Measurements from ENCODE around the gene IL4R. TPM values are rescaled to one million over a fixed set of nuclear protein-coding genes. Genes with fewer than 3 reads are reported as not detected.

The IL4R gene
- total RNA-seq, 2 donors from 2014 or later = 11.9 to 35.5 TPM

DNA sequence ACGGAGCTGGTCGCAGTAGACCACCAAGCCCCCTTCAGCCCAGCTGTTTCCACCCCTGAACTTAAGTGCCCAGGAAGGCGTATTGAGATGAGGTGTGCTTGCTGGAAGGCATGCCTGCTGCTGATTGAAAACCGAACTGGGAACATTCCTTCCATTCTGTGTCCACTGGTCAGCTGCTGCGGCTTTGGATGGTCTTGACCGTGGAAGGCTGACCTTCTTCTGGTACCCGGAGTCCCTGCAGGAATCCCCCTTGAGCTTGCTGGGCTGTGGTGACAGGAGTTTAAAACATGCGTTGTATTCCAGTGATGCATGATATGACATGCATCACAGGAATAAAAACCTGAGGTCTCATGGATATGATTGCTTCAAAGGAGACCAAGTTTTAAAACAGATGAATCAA, 31.4 kb downstream of the IL4R start:
- TF ChIP-seq, protein P1, sequence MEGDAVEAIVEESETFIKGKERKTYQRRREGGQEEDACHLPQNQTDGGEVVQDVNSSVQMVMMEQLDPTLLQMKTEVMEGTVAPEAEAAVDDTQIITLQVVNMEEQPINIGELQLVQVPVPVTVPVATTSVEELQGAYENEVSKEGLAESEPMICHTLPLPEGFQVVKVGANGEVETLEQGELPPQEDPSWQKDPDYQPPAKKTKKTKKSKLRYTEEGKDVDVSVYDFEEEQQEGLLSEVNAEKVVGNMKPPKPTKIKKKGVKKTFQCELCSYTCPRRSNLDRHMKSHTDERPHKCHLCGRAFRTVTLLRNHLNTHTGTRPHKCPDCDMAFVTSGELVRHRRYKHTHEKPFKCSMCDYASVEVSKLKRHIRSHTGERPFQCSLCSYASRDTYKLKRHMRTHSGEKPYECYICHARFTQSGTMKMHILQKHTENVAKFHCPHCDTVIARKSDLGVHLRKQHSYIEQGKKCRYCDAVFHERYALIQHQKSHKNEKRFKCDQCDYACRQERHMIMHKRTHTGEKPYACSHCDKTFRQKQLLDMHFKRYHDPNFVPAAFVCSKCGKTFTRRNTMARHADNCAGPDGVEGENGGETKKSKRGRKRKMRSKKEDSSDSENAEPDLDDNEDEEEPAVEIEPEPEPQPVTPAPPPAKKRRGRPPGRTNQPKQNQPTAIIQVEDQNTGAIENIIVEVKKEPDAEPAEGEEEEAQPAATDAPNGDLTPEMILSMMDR (IDR thresholded peaks at IDR 0.05) = no peak
- no peaks in the 10 kb centered on the region for H3K9me3 ChIP-seq
- H3K36me3 ChIP-seq = peaks cover 85% of the 10 kb centered on the region
- no peaks in the 10 kb centered on the region for H3K4me1 ChIP-seq
- H3K4me3 ChIP-seq = no peak overlapping the region
- DNase-seq (ENCODE audit: low spot score) = no peak
- H3K27me3 ChIP-seq = no peaks in the 10 kb centered on the region
- H3K27ac ChIP-seq = no peak overlapping the region

- Histone ChIP-seq H3K9me3 (peaks cover 0 to 7% of the 10 kb centered on the region in 2 donors), H3K4me3 (no peak overlapping the region), H3K27me3 (no peaks in the 10 kb centered on the region), H3K4me1 (no peaks in the 10 kb centered on the region), H3K36me3 (peaks cover 94% of the 10 kb centered on the region), H3K27ac (no peak overlapping the region)
- DNase-seq (ENCODE audit: low spot score) = no peak
- TF ChIP-seq, protein P1 (IDR thresholded peaks at IDR 0.05) = no peak
These were observed 33.0 kb downstream of the IL4R start for GRCh38 chr16:27346819-27347218.

DNA sequence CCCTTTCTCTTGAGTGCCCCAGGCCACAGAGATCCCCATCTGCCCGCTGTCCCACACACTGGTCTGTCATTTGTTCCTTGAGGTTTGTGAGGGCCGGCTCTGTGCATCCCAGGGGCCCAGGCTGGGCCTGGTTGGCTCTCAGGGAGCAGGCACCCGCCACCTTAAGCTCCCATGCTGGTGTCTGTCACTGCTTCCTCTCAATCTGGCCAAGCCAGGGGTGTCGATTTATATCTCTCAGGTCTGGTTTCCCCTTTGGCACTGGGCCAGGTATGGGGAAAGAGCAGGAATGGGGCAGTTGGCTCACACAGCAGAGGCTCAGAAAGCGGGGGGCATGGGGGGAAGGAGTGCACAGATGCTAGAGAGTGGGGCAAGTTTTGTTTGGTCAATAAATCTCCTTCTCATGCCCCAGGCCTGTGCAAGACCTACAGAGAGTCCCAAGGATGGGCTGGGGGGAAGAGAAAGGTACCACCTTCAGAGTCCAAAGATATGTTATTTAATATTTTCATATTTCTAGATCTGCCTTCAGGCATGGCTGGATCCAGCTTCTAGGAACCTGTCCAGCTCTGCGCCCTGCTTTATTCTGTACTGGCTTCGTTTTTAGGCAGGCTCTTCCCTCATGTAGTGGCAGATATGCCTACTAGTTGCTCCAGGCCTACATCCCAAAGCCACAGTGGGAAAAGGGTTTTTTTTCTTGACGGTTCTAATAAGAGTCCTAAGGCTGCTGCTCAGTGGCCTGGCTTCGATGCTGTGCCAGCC, 34.3 kb downstream of the IL4R start:
- no peak overlapping the region for H3K4me3 ChIP-seq
- DNase-seq (ENCODE audit: low spot score) = no peak
- no peak overlapping the region for H3K27ac ChIP-seq
- H3K36me3 ChIP-seq = peaks cover 96% of the 10 kb centered on the region
- H3K9me3 ChIP-seq = peaks cover 0 to 7% of the 10 kb centered on the region in 2 donors
- H3K4me1 ChIP-seq = no peaks in the 10 kb centered on the region
- H3K27me3 ChIP-seq = no peaks in the 10 kb centered on the region
- TF ChIP-seq, protein P1 (IDR thresholded peaks at IDR 0.05) = no peak

DNA sequence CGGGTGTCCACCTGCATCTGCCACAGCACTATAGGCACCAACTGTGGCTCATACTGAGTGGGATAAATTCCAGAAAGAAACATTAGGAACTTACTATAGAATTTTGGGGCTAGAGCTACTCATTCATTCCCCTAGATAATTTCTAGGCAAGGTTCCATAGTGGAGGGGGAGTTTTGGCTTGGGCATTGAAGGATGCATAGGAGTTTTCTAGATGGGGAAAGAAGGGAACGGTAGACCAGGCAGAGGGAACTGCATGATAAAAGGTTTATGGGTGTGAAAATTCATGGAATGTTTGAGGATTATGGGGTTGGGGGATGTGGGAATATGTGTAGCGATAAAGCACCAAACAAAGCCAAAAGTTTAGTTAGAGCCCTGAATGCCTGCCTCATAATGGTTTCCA, 35.5 kb downstream of the IL4R start:
- no peak for DNase-seq (ENCODE audit: low spot score)
- Histone ChIP-seq H3K9me3 (peaks cover 0 to 7% of the 10 kb centered on the region in 2 donors), H3K4me3 (no peak overlapping the region), H3K36me3 (peaks cover 99% of the 10 kb centered on the region), H3K27me3 (no peaks in the 10 kb centered on the region), H3K4me1 (no peaks in the 10 kb centered on the region), H3K27ac (no peak overlapping the region)
- TF ChIP-seq, protein P1 (IDR thresholded peaks at IDR 0.05) = no peak

- Histone ChIP-seq H3K27ac (no peak overlapping the region), H3K4me1 (no peaks in the 10 kb centered on the region), H3K9me3 (peaks cover 0 to 7% of the 10 kb centered on the region in 2 donors), H3K36me3 (peaks cover 99% of the 10 kb centered on the region), H3K27me3 (no peaks in the 10 kb centered on the region), H3K4me3 (no peak overlapping the region)
- TF ChIP-seq, protein P1 (IDR thresholded peaks at IDR 0.05) = no peak
- DNase-seq (ENCODE audit: low spot score) = no peak
These were observed 36.2 kb downstream of the IL4R start for GRCh38 chr16:27350006-27350405.

DNA sequence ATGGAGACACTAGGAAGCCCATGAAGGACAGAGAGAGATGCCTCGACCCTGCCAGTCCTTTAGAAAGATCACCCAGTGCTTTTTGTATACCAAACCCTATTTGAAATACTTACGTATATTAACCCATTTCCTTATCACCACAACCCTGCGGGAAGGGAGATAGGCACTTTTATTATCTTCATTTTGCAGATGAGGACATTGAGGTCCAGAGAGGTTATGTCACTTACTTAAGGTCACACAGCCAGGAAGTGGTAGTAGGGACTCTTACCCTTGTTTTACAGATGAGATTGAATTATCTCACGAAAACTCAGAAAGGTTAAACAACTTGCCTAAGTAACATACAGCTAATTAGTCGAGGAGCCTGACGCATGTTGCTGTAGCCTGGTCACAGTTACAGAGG, 38.2 kb downstream of the IL4R start:
- DNase-seq (ENCODE audit: low spot score) = no peak
- Histone ChIP-seq H3K4me1 (no peaks in the 10 kb centered on the region), H3K4me3 (no peak overlapping the region), H3K27ac (no peak overlapping the region), H3K27me3 (no peaks in the 10 kb centered on the region), H3K36me3 (peaks cover 89% of the 10 kb centered on the region), H3K9me3 (peaks cover 0 to 7% of the 10 kb centered on the region in 2 donors)
- TF ChIP-seq, protein P1 (IDR thresholded peaks at IDR 0.05) = no peak

All from right atrium auricular region (tissue), 2 donors.